Mammary epithelial cell (primary cell): ENCODE data around the gene SLC6A8.

Experiments used
- CTCF ChIP-seq, 2 donors: IDR thresholded peaks in 1 of 2; conservative IDR thresholded peaks in 1 of 2; 2 replicates each; pipeline ENCODE4 v1.5.1; 2011 to 2012; ENCODE audit warnings: inconsistent platforms in 2 of 2, low read length in 2 of 2, mild to moderate bottlenecking in 2 of 2, control low read depth in 1 of 2, low read depth in 1 of 2; ENCODE audit not compliant: insufficient read depth in 1 of 2; ENCODE audit errors: extremely low read depth in 1 of 2
- EZH2 ChIP-seq: IDR thresholded peaks from 2 replicates; pipeline ENCODE4 v1.6.1; 2012; ENCODE audit warnings: low read length, inconsistent platforms, borderline replicate concordance

- TF ChIP-seq CTCF (conservative IDR thresholded peaks at IDR 0.05 in 1 of 2, IDR thresholded peaks at IDR 0.05 in 1 of 2; ENCODE audit: extremely low read depth in 1 of 2, insufficient read depth in 1 of 2, low read depth in 1 of 2, low read length in 2 of 2) = no peak
- no peak for TF ChIP-seq EZH2
Observed at GRCh38 chrX:153648358-153649177, 39.2 kb upstream of the SLC6A8 start.
